ENCODE results near the gene RAB33B.

GRCh38 chr4:139455126-139455538 lies 1.2 kb downstream of the RAB33B start:
- TF ChIP-seq CTCF (IDR thresholded peaks at IDR 0.05; ENCODE audit: insufficient read depth, low read length, poor library complexity, severe bottlenecking) (no peak), EZH2phosphoT487 (conservative IDR thresholded peaks at IDR 0.05; ENCODE audit: low read length) (no peak)
